ENCODE results near the gene PTPRC.

Gene PTPRC

DNA sequence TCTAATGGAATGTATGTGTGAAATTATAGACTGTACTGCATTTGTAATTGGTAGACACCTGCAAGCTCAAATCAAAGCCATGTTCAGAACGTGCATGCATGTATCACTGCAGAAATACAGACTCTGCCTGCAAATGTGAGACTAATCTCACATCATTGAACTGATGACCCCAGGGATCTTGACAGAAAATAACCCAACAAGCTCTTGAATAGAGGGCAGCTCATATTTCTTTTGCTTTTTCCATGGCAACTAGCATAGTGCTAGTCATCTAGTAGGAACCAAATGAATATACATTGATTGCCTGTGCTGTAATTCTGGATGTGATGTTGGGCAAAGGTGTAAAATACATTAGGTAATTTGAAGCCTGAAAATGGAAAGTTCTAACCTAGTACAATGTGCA lies 62.4 kb downstream of the PTPRC start:
- DNase-seq (ENCODE audit: low read depth) = no peak

DNA sequence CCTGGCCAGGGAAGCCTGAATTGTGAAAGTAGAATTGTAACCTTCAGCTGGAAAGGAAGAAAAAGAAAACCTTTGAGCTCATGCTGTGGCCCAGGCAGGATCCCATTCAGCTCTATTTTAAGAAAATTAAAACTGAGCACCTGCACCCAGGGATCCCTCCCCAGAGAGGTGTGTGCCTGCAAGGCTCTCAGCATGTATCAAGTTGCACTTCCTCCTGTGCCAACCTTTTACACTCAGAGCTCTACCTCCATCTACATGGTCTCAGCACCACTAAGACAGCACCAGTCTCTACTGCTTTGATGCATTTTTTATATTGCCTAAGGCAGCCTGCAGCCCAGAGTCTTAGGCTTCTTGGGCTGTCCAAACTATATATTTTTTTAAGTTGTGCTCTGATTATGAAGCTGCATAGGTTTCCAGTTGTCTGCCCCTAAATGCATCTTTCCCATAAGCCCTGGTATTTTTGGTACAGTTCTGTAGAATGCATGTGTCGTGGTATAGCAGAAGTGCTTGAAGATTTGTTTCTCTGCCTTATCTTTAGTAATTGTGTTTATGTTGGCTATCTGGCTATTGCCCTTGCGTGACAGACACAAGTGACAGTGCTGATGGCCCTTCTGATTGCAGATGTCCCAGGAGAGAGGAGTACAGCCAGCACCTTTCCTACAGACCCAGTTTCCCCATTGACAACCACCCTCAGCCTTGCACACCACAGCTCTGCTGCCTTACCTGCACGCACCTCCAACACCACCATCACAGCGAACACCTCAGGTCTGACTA lies 63.1 kb downstream of the PTPRC start:
- DNase-seq (ENCODE audit: low read depth) = no peak

DNA sequence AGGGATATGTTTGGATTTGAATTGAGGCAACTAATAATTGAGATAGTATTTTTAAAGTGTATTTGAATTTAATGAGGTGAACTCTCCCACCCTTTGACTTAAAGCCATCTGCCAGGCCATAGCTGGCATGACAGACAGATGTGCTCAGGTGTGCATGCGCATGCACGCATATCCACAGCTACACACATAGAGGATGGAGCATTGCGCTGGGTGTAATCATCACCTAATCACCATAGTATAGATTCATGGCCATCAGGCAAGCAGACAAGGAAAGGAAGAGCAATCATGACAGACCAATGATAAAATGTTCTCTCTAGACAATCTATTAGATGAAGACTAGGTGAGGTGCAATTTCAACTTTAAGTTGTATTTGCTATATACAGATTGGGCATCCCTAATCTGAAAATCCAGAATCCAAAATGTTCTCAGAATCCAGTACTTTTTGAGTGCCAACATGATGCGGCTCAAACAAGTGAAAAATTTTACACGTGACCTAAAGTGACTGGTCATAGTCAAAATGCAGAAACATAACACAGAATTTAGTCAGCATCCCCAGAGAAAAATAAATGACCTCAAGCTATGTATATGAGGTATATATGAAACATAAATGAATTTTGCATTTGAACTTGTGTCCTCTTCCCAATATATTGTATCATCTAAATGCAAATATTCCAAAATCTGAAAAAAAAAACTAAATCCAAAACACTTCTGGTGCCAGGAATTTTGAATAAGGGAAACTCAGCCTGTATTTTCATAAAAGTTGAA lies 70.1 kb downstream of the PTPRC start:
- no peak for DNase-seq (ENCODE audit: low read depth)

DNA sequence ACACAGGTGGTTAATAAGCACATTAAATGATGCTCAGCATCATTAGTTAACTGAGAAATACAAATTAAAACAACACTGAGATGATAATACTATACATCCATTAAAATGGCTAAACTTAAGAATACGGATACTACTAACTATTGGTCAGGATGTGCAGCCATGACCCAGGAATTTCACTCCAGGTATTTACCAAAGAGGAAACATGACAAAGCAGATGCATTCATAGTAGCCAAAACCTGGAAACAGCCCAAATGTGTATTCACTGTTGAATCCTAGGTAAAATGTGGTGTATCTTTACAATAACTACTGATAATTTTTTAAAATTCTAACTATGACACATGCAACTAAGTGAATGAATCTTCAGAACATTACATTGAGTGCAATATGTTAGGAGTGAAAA lies 73.0 kb downstream of the PTPRC start:
- no peak for DNase-seq (ENCODE audit: low read depth)

DNA sequence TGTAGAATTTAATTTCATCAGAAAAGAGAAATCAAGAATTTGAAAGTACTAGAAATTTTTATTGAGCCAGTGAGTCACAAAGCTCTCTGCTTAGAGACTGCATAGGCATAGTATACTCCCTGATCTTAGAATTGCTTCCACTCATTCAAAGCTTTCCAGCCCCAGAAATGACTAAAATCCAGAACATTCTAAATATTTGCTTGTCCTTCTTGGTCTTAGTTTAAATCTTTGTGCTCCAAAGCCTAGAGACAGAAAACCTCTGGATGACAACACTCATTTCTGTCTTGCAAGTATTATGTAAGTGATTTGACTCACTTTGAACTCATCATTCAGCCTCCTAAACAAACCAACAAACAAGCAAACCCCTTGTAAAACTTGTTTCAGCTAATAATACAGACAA lies 74.2 kb downstream of the PTPRC start:
- peak; percentile 53 for DNase-seq (ENCODE audit: low read depth)

DNA sequence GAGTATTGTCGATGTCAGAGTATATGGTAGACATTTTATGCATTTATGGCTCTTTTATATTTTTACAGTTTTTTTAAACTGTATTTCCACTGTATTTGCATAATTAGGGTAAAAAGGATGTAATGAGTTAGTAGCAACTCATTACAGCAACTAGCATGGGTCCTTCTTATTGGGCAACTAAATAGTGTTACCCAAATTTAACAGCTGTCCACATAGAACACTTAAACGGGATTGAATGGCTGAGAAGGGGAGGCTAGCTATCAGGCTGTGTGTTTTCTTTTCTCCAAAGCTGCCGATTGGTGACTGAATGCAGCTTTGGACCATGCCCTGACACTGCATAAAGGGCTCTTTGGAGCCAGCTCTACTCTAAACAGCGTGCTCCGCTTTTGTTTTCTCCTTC lies 75.4 kb downstream of the PTPRC start:
- DNase-seq (ENCODE audit: low read depth) = no peak

DNA sequence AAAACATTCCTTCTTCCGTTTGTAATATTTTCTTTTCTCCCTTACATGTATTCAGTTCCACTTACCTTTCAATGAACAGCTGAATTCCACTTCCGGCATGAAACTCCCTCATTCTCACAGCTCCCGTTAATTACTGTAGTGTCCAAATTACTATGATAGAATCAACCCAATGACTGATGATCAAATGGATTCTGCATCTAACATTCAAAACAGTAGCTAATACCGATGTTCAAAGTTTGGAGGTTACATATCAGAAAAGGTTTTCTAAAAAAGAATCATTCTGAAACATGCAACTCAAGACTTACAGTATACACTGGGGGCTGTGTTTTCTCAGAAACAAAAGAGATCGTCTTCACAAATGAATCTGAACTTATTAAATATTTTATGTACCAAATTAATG lies 77.2 kb downstream of the PTPRC start:
- DNase-seq (ENCODE audit: low read depth) = no peak

DNA sequence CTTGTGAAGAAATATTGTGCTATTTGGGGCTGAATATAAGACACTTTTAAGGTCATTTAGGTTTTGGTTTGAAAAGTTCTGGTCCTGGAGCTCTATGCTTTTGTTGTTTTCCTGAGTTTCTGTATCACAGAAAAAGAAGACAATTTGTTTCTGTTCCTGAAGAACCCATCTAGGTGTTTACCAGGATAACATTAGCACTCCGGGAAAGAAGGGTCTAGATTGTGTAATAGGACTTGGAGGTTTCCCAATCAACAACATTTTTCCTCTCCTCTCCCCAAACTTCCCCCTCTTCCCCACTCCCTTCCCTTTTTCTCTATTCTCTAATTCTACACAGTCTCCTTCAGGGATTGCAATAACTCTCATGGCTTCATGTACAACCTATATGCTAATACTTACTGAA lies 78.7 kb downstream of the PTPRC start:
- DNase-seq (ENCODE audit: low read depth) = no peak

DNA sequence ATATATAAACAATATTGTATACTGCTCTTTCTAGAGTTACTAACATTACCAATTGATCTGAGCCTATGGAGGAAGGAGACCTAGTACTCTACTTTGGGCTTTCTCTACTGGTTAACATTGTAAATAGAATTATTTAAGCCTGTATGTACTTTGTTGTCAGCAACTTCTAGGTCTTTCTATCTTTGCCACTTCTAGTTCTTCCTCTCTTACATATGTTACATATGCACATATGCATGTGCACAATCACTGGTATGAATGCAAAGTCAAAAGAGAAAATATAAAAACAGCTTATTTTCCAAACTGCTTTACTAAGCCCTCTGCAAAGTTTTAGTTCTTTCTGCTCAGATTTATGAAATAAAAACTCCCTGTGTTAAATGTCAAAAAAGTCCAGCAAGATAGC lies 84.3 kb downstream of the PTPRC start:
- no peak for DNase-seq (ENCODE audit: low read depth)

DNA sequence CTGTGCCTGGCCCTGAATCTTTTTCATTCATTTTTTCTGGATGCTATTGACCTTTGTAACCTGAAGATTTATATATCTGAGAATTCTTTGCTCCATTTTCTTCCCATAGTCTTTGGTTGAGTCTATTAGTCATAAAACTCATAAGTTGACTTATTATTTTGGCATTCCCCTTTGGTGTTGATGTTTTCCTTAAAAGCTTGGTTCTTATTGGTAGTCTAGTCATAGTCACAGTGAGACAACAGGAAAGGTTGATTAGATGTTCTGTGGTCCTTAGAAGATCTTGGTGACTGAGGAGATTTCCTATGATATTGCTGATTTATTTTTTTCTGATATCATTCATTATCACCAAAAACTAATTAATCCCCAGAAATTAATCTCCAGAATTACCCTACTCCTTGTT lies 86.2 kb downstream of the PTPRC start:
- no peak for DNase-seq (ENCODE audit: low read depth)

DNA sequence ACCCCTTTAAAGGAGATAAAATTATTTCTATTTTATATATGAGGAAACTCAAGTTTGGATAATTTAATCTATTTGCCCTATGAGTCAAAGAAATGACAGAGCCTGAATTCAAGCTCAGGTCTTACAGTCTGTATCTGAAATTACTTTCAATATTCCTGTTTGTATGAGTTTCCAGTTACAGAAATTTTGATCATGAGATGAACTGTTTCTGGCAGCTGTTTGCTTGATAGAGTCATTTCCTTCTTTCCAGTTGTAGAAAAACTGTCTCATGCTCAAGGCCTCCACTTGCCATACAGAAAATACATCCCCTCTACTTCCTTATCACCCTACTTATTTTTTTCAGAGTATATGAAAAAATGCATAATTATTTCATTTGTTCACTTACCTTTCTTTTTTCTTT lies 87.6 kb downstream of the PTPRC start:
- peak; percentile 79 for DNase-seq (ENCODE audit: low read depth)

DNA sequence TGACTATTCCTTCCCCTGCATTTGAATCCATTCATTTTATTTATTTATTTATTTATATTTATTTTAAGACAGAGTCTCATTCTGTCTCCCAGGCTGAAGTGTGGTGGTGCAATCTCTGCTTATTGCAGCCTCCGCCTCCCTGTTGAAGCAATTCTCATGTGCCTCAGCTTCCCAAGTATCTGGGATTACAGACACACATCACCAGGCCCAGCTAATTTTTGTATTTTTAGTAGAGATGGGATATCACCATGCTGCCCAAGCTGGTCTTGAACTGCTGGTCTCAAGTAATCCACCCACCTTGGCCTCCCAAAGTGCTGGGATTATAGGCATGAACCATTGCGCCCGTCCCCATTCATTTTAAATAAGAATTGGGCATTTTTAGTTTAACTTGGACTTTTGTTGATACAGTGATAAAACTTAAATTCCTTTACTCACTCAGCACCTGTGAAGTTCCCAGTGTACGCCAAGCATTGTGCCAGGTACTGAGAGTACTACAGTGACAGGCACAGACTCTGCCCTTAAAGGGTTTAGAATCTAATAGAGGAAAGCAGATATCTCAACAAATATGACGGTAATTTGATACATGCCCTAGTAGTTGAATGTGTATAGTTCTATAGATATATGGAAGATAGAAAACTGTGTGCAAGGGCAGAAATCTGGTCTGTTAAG lies 90.5 kb downstream of the PTPRC start:
- DNase-seq (ENCODE audit: low read depth) = no peak

DNA sequence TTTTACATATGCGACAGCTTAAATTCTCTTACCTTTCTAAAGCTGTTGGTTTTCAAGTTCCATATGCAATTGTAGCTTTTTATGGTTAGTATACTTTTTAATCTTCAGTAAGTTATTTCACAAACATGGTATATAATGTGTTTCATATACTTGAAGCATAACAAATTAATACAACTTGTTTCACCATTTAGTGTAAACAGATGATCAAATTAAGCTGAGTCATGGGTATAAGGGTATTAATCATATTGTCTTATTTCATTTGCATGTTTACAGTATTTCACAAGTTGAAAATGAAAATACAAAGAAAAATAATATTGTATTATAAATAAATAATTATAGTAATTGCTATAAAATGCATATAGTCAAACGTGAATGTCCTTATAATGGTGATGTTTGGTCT lies 92.1 kb downstream of the PTPRC start:
- DNase-seq (ENCODE audit: low read depth) = no peak

DNA sequence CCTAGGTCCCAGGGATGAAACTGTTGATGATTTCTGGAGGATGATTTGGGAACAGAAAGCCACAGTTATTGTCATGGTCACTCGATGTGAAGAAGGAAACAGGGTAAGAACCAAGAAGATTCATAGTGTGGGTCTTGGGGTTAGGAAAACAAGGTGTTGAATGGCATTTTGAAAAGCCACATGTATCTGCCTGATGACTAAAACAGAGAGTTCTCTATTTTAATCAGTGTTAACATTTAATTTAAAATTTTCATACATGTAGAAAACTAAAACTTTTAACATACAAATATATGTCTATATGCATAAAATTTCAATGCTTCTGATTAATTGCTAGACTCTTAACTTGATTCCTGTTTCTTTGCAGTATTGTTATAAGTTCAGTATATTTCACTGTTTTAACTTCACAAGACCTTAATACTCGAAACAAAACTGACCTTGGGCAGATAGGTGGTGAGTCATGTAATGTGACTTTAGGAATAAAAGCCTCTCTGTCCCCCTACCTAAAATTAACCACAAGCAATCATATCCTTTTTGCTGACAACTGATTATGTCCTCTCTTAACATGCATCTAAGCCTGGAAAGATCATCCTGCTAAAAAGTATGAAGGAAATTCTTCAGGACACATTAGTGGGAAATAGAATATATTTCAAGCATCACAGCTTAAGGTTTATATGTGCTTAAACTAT lies 95.6 kb downstream of the PTPRC start:
- DNase-seq (ENCODE audit: low read depth) = no peak

DNA sequence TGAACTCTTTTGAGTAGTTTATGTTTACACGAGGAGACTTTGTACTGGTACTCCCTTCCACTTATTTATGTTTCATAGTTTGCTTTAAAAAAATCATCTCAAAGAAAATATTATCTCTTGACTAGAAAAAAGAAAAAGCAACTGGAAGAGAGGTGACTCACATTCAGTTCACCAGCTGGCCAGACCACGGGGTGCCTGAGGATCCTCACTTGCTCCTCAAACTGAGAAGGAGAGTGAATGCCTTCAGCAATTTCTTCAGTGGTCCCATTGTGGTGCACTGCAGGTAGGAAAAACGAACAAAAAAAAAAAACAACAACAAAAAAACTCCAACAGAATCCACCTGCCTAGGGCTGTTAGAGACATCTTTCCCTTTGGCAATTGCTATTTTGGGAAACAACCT lies 102.9 kb downstream of the PTPRC start:
- peak; percentile 41 for DNase-seq (ENCODE audit: low read depth)

DNA sequence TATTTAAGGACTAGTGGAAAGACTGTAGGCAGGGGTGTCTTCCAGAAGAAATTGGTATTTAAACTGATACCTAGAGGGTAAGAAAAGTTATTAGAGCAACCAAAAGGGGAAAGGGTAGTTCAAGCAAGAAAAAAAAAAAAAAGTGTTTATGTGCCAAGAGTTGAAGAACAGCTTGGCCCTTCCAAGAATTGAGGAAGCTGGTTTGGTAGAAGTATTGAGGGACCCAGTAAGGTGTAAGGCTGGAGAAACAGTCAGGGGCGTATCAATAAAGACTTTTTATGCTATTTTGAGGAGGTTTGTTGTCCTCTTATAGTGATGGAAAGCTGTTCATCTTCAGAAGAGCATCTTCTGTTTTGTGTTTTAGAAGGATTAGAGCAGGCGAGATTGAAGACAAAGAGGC lies 108.3 kb downstream of the PTPRC start:
- no peak for DNase-seq (ENCODE audit: low read depth)

DNA sequence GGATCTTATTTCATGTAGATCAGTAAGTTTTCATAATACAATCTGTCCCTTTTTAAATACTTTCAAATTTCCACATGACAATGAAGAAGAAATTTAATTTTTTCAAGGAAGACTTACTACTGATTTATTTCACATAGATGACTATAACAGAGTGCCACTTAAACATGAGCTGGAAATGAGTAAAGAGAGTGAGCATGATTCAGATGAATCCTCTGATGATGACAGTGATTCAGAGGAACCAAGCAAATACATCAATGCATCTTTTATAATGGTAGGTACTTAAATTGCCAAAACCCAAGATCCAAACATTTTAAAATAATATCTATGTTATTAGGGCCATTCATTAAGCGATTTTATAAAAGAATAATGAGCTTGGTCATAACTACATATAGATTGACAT lies 110.4 kb downstream of the PTPRC start:
- DNase-seq (ENCODE audit: low read depth) = no peak

DNA sequence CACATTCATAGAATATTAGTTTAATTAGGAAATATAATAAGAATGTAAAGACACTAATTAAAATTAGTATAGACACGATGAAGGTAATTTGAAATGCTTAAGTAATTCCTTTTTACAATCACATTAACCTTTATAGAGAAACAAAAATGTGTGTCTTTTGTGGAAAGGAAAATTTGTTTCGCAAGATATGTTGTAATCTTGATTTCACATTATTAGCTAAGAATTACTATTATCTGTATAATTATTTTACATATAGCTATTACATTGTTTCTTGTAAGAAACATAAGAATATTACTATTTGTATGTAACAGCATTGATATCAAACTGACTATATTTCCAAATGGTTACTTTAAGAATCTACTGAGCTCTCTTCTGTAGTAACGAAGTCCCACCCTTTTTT lies 111.2 kb downstream of the PTPRC start:
- DNase-seq (ENCODE audit: low read depth) = peak; percentile 9

DNA sequence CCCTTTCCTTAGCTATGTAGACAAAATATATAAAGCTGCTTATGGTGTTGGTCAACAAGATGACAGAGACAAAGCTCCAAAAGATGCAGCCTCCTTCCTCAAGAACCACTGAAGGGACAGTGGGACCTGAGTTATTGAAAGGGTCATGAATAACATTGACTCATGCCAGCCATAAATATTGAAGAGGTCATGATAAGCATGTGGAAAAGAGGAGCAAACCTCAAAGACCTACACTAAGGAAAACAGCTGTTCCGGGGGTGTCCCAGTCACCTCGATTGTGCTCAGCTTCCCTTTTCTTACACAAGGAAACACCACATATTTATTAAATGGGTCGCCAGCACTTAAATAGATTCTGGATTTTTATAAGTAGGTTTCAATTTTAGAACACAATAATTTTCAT lies 112.9 kb downstream of the PTPRC start:
- DNase-seq (ENCODE audit: low read depth) = no peak

DNA sequence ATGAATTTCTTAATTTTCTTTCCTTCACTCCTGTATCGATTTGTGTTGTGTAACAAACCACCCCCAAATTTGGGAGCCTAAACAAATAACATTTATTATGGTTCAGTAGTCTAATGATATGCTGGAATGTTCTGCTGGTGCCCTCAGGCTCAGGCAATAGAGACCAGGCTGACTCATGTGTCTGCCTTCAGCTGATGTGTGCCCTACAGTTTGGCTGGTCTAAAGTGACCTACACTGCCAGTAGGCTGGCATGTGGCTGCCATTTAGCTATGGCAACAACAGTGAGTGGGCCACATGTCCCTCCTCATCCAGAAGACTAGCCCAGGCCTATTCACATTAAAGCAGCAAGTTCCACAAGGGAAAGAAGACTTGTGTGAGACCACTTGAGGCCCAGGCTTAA lies 115.8 kb downstream of the PTPRC start:
- no peak for DNase-seq (ENCODE audit: low read depth)

DNA sequence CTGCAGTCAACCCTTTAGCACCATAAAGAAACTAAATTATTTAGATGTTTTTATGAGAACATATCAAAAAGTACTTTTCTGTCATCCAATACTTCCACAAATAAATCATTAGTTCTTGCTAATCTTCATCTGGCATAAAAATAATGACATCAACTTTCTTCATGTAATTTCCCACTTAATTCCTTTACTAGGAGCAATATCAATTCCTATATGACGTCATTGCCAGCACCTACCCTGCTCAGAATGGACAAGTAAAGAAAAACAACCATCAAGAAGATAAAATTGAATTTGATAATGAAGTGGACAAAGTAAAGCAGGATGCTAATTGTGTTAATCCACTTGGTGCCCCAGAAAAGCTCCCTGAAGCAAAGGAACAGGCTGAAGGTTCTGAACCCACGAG lies 116.9 kb downstream of the PTPRC start:
- DNase-seq (ENCODE audit: low read depth) = no peak

DNA sequence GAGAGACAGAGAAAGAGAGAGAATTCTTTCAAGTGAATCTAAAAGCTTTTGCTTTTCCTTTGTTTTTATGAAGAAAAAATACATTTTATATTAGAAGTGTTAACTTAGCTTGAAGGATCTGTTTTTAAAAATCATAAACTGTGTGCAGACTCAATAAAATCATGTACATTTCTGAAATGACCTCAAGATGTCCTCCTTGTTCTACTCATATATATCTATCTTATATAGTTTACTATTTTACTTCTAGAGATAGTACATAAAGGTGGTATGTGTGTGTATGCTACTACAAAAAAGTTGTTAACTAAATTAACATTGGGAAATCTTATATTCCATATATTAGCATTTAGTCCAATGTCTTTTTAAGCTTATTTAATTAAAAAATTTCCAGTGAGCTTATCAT lies 117.6 kb downstream of the PTPRC start:
- peak; percentile 31 for DNase-seq (ENCODE audit: low read depth)

All from iris pigment epithelial cell (primary cell).